Suprapubic skin (tissue), 4 donors: Measurements from ENCODE around the gene GULP1.

ENCODE experiments used
- CTCF ChIP-seq, 2 donors: fragments of 200-600 bp in 1 of 2; fragments of 450-650 bp in 1 of 2; sonication (generic) in 1 of 2; IDR thresholded peaks; one replicate each; pipeline ENCODE4 v1.5.1; 2016 to 2019; ENCODE audit warnings: antibody characterized with exemption in 2 of 2, mild to moderate bottlenecking in 1 of 2, moderate library complexity in 1 of 2
- POLR2A ChIP-seq, 2 donors: fragments of 450-650 bp; IDR thresholded peaks; one replicate each; pipeline ENCODE4 v1.6.1; 2017; ENCODE audit warnings: antibody characterized with exemption in 2 of 2, mild to moderate bottlenecking in 2 of 2, moderate library complexity in 2 of 2
- POLR2AphosphoS5 ChIP-seq, 3 donors: sonication (generic); formaldehyde crosslinking; IDR thresholded peaks; one replicate each; pipeline ENCODE4 v1.6.1; 2017; ENCODE audit warnings: antibody characterized with exemption in 3 of 3

- TF ChIP-seq CTCF (IDR thresholded peaks at IDR 0.05) (no peak), POLR2AphosphoS5 (IDR thresholded peaks at IDR 0.05) (no peak), POLR2A (IDR thresholded peaks at IDR 0.05) (no peak)
These were observed 187.1 kb downstream of the GULP1 start for GRCh38 chr2:188478724-188479123.
